HepG2 (cell line): Measurements from ENCODE around the gene SFXN5. TPM values are rescaled to one million over a fixed set of nuclear protein-coding genes. Genes with fewer than 3 reads are reported as not detected.

Experiments used
- CCDC6 ChIP-seq: sonication (generic); formaldehyde crosslinking; IDR thresholded peaks from 2 replicates; pipeline ENCODE4 v1.8.1; 2022; ENCODE audit warnings: mild to moderate bottlenecking, missing genetic modification reagents, moderate library complexity
- HBP1 ChIP-seq: IDR thresholded peaks from 2 replicates; pipeline ENCODE4 v1.6.1; 2016; ENCODE audit warnings: low read depth, control low read depth
- IKZF1 ChIP-seq: fragments of 450-650 bp; IDR thresholded peaks from 2 replicates; pipeline ENCODE4 v1.7.1; 2016
- RORA ChIP-seq: sonication (generic); formaldehyde crosslinking; IDR thresholded peaks from 2 replicates; pipeline ENCODE4 v1.5.0; 2020; ENCODE audit warnings: mild to moderate bottlenecking, missing genetic modification reagents, moderate library complexity
- SKI ChIP-seq: fragments of 450-650 bp; IDR thresholded peaks from one replicate; pipeline ENCODE4 v1.6.1; 2018; ENCODE audit warnings: mild to moderate bottlenecking; ENCODE audit not compliant: partially characterized antibody
- SNAPC2 ChIP-seq: sonication (generic); formaldehyde crosslinking; IDR thresholded peaks from 2 replicates; pipeline ENCODE4 v1.8.1; 2022; ENCODE audit warnings: mild to moderate bottlenecking, missing genetic modification reagents
- THAP8 ChIP-seq: sonication (generic); formaldehyde crosslinking; IDR thresholded peaks from 2 replicates; pipeline ENCODE4 v1.5.1; 2020; ENCODE audit warnings: missing genetic modification reagents, mild to moderate bottlenecking, borderline replicate concordance
- ZBED4 ChIP-seq: sonication (generic); formaldehyde crosslinking; IDR thresholded peaks from 2 replicates; pipeline ENCODE4 v1.4.0; 2020; ENCODE audit warnings: missing genetic modification reagents, borderline replicate concordance
- ZFP1 ChIP-seq: IDR thresholded peaks from 2 replicates; pipeline ENCODE4 v1.6.1; 2016
- ZFP36L1 ChIP-seq: sonication (generic); formaldehyde crosslinking; IDR thresholded peaks from 2 replicates; pipeline ENCODE4 v1.8.0; 2022; ENCODE audit warnings: mild to moderate bottlenecking, missing genetic modification reagents, moderate library complexity
- ZNF138 ChIP-seq: sonication (generic); formaldehyde crosslinking; IDR thresholded peaks from 2 replicates; pipeline ENCODE4 v1.5.0; 2020; ENCODE audit warnings: mild to moderate bottlenecking, low read depth, missing genetic modification reagents
- ZNF224 ChIP-seq: sonication (generic); formaldehyde crosslinking; IDR thresholded peaks from 2 replicates; pipeline ENCODE4 v1.5.0; 2020; ENCODE audit warnings: mild to moderate bottlenecking, missing genetic modification reagents
- ZNF274 ChIP-seq: sonication (generic); formaldehyde crosslinking; IDR thresholded peaks from 2 replicates; pipeline ENCODE4 v1.5.1; 2020; ENCODE audit warnings: mild to moderate bottlenecking, missing genetic modification reagents
- ZNF451 ChIP-seq: sonication (generic); formaldehyde crosslinking; IDR thresholded peaks from 2 replicates; pipeline ENCODE4 v1.5.0; 2020; ENCODE audit warnings: mild to moderate bottlenecking, missing genetic modification reagents
- ZNF672 ChIP-seq: sonication (generic); formaldehyde crosslinking; IDR thresholded peaks from 2 replicates; pipeline ENCODE4 v1.8.1; 2022; ENCODE audit warnings: missing genetic modification reagents
- ZNF883 ChIP-seq: sonication (generic); formaldehyde crosslinking; IDR thresholded peaks from 2 replicates; pipeline ENCODE4 v1.5.1; 2020; ENCODE audit warnings: mild to moderate bottlenecking, missing genetic modification reagents; ENCODE audit errors: not compliant biosample characterization
- ZXDC ChIP-seq: sonication (generic); formaldehyde crosslinking; IDR thresholded peaks from 2 replicates; pipeline ENCODE4 v1.5.0; 2020; ENCODE audit warnings: mild to moderate bottlenecking, missing genetic modification reagents
- polyA plus RNA-seq, 8 experiments: library from polyadenylated mRNA; depleted of rRNA in 3 of 8; stranded (reverse) in 7 of 8; unstranded in 1 of 8; fragments of >200 nt; fragmentation: Illumina TruSeq in 4 of 8; extraction: Trizol in 4 of 8; gene quantifications; 2 replicates each; pipeline versions ENCODE4 v1.2.1 to v1.2.3, GENCODE V29; 2011 to 2016; ENCODE audit warnings: low read depth in 4 of 8, missing spikeins in 1 of 8, mixed read lengths in 1 of 8; ENCODE audit not compliant: insufficient read depth in 1 of 8
- total RNA-seq, 5 experiments: library from RNA; depleted of rRNA; stranded (reverse); fragments of >200 nt; fragmentation: Illumina TruSeq; extraction: Trizol; gene quantifications; 2 replicates each; pipeline ENCODE4 v1.2.3, GENCODE V29; 2016; ENCODE audit warnings: low read depth in 1 of 5
- TF ChIP-seq, protein P1 (sequence below): sonication (generic); formaldehyde crosslinking; IDR thresholded peaks from 2 replicates; pipeline ENCODE4 v1.4.0; 2020; ENCODE audit warnings: mild to moderate bottlenecking, missing genetic modification reagents, borderline replicate concordance

SFXN5 gene
- total and polyA plus RNA-seq, 2 of the 13 experiments (the other 11 are each of a cell fraction or from before 2014, with no cell fraction given): 34.9 to 37.4 TPM

GRCh38 chr2:73112913-73113854 is 41.7 kb upstream of the SFXN5 start, which contains the start of gene RAB11FIP5 (continued):
- TF ChIP-seq ZNF883 (CRISPR knock-in tag): no peak
- TF ChIP-seq HBP1: 0 out of 2 replicates have a peak, but pooled peaks have one; percentile 47
- TF ChIP-seq CCDC6 (CRISPR knock-in tag): peak; percentile 56
- TF ChIP-seq ZNF224 (CRISPR knock-in tag): peak; percentile 74; the same call in 1 of the 2 replicates
- TF ChIP-seq ZFP36L1: peak; percentile 19; the same call in 1 of the 2 replicates
- no peak for TF ChIP-seq ZNF672 (CRISPR knock-in tag)
- TF ChIP-seq, protein P1, sequence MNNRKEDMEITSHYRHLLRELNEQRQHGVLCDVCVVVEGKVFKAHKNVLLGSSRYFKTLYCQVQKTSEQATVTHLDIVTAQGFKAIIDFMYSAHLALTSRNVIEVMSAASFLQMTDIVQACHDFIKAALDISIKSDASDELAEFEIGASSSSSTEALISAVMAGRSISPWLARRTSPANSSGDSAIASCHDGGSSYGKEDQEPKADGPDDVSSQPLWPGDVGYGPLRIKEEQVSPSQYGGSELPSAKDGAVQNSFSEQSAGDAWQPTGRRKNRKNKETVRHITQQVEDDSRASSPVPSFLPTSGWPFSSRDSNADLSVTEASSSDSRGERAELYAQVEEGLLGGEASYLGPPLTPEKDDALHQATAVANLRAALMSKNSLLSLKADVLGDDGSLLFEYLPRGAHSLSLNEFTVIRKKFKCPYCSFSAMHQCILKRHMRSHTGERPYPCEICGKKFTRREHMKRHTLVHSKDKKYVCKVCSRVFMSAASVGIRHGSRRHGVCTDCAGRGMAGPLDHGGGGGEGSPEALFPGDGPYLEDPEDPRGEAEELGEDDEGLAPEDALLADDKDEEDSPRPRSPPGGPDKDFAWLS (CRISPR knock-in tag): peak; percentile 98
- TF ChIP-seq ZNF138 (CRISPR knock-in tag): no peak
- no peak for TF ChIP-seq IKZF1
- TF ChIP-seq ZBED4: no peak
- no peak; the same call in 1 of the 2 replicates for TF ChIP-seq ZNF451 (CRISPR knock-in tag)
- no peak for TF ChIP-seq ZXDC (CRISPR knock-in tag)
- peak; percentile 66; the same call in 1 of the 2 replicates for TF ChIP-seq ZNF274 (CRISPR knock-in tag)
- TF ChIP-seq SKI: no peak
- TF ChIP-seq ZFP1 (CRISPR knock-in tag): 0 out of 2 replicates have a peak, but pooled peaks have one; percentile 60
- no peak for TF ChIP-seq RORA (CRISPR knock-in tag)
- no peak; the same call in 1 of the 2 replicates for TF ChIP-seq SNAPC2 (CRISPR knock-in tag)
- TF ChIP-seq THAP8 (CRISPR knock-in tag): no peak; the same call in 1 of the 2 replicates
